ENCODE measurements around the gene RAB11FIP3.

- no peak for TF ChIP-seq CTCF (conservative IDR thresholded peaks at IDR 0.05)
- no peak for TF ChIP-seq EZH2 (IDR thresholded peaks at IDR 0.05; ENCODE audit: low read depth)
Measured at GRCh38 chr16:548586-548985, 123.1 kb downstream of the RAB11FIP3 start.

Measured in PC-9 (cell line).